Caco-2 (cell line): ENCODE measurements around the gene ST6GAL1. TPM values are rescaled to one million over a fixed set of nuclear protein-coding genes. Genes with fewer than 3 reads are reported as not detected.

ENCODE experiments used
- BruUV-seq: library from RNA; stranded (reverse); fragments of 400-500 nt; replicated peaks from 2 replicates; lab custom pipeline; 2021; lab: Mats Ljungman, UMichigan
- CTCF ChIA-PET: fragments of 300-600 bp; sonication (Branson Sonifier 250); formaldehyde crosslinking; loops from one replicate; lab custom pipeline; 2022; ENCODE audit warnings: antibody characterized with exemption; lab: Charles Lee
- POLR2A ChIA-PET: fragments of 300-600 bp; sonication (Branson Sonifier 250); formaldehyde crosslinking; loops from one replicate; lab custom pipeline; 2022; ENCODE audit warnings: antibody characterized with exemption; lab: Charles Lee
- DNase-seq, 2 experiments: peaks; one replicate each; pipeline versions ENCODE4 v3.0.0 to v3.0.0-alpha.2; 2020 to 2022
- H3K27me3 ChIP-seq: replicated peaks from 2 replicates; pipeline ENCODE4 v1.6.0; 2011; ENCODE audit warnings: low read length; ENCODE audit not compliant: control insufficient read depth, insufficient read depth
- H3K36me3 ChIP-seq: 2 replicates; pipeline ENCODE4 v1.5.1; 2011; ENCODE audit warnings: low read length; ENCODE audit not compliant: control insufficient read depth, insufficient read depth
- H3K4me1 ChIP-seq: fragments of 250-450 bp; sonication (Bioruptor Pico); 2 replicates; pipeline ENCODE4 v1.5.1; 2020; ENCODE audit warnings: mild to moderate bottlenecking
- H3K4me3 ChIP-seq: 2 replicates; pipeline ENCODE4 v1.5.1; 2011; ENCODE audit warnings: low read depth, mild to moderate bottlenecking, control low read depth, low read length
- H3K9me3 ChIP-seq: fragments of 250-450 bp; sonication (Bioruptor Pico); 2 replicates; pipeline ENCODE4 v1.5.1; 2020; ENCODE audit warnings: mild to moderate bottlenecking, moderate library complexity
- H3K27ac Mint-ChIP-seq: one replicate; pipeline ENCODE4 v1.8.0; 2022; ENCODE audit warnings: mixed read lengths; ENCODE audit not compliant: unreplicated experiment
- H3K27me3 Mint-ChIP-seq: one replicate; pipeline ENCODE4 v1.8.0; 2022; ENCODE audit warnings: mixed read lengths; ENCODE audit not compliant: insufficient read depth, unreplicated experiment
- H3K36me3 Mint-ChIP-seq: one replicate; pipeline ENCODE4 v1.8.0; 2022; ENCODE audit warnings: mild to moderate bottlenecking, mixed read lengths; ENCODE audit not compliant: insufficient read depth, unreplicated experiment
- H3K4me1 Mint-ChIP-seq: one replicate; pipeline ENCODE4 v1.8.0; 2022; ENCODE audit warnings: low read depth, mixed read lengths; ENCODE audit not compliant: unreplicated experiment
- H3K4me3 Mint-ChIP-seq: one replicate; pipeline ENCODE4 v1.8.0; 2022; ENCODE audit warnings: mild to moderate bottlenecking, moderate library complexity, mixed read lengths; ENCODE audit not compliant: unreplicated experiment
- H3K9me3 Mint-ChIP-seq: one replicate; pipeline ENCODE4 v1.8.0; 2022; ENCODE audit warnings: mixed read lengths; ENCODE audit not compliant: unreplicated experiment
- CTCF ChIP-seq, 2 experiments: fragments of 200-600 bp in 1 of 2; IDR thresholded peaks; 1 replicate in 1 of 2; 2 replicates in 1 of 2; pipeline versions ENCODE4 v1.5.1 to v1.8.0; 2011 to 2022; ENCODE audit warnings: antibody characterized with exemption in 1 of 2, control low read depth in 1 of 2, inconsistent platforms in 1 of 2, low read depth in 1 of 2, low read length in 1 of 2, mild to moderate bottlenecking in 1 of 2, moderate library complexity in 1 of 2; ENCODE audit not compliant: insufficient read depth in 1 of 2, severe bottlenecking in 1 of 2, unreplicated experiment in 1 of 2
- intact Hi-C: fragments of 100-400 bp; cut with micrococcal nuclease; formaldehyde crosslinking; loops from one replicate; pipeline ENCODE4 v1.10.0; 2022; ENCODE audit not compliant: unreplicated experiment
- total RNA-seq: library from RNA; stranded (reverse); gene quantifications from 2 replicates; pipeline ENCODE4 v1.2.3, GENCODE V29; 2022

Gene ST6GAL1
- total RNA-seq, 1 experiment from 2014 or later = 34.6 TPM

DNA sequence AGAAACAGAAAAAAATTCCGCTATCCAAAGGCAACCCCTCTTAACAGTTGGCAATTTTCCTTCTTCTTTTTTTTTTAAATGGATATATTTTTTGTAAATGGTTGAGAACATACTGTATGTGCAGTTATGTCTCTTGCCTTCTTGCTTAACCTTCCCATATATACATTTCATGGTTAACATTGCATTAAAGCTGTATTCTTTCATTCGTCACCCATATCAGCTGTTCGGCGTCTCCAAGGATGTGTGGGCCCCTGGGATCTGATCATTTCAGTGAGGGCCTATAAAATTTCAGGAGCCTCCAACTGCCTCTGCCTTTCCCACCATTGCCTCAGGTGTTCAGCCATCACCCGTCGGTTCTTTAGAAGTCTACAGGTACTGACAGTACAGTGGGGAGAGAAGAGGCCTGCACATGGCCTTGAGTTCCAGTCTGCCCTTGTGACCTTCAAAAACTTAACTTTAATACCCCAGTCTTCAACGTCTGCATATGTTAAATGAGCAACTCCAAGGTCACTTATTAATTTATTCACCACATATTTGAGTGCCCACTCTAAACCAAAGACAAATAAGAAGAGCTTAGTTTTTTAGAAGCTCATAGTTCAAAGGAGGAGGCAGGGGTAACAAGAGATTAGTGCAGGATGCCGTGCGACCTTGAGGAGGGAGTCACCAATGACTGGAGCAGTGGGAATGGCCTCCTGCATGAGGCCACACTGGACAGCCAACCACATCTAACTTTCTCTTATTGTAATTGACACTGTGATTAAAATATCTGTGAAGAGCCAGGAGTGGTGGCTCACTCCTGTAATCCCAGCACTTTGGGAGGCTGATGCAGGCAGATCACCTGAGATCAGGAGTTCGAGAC, 6.9 kb downstream of the ST6GAL1 start:
- H3K9me3 ChIP-seq = no peaks in the 10 kb centered on the region
- Mint-ChIP-seq H3K9me3 (no peaks in the 10 kb centered on the region), H3K4me3 (no peak overlapping the region), H3K27me3 (no peaks in the 10 kb centered on the region), H3K4me1 (peaks cover 5% of the 10 kb centered on the region), H3K36me3 (no peaks in the 10 kb centered on the region), H3K27ac (no peak overlapping the region)
- BruUV-seq = no TSS peak
- no peak overlapping the region for H3K4me3 ChIP-seq
- TF ChIP-seq CTCF (IDR thresholded peaks at IDR 0.05; ENCODE audit: insufficient read depth in 1 of 2, low read depth in 1 of 2, low read length in 1 of 2, severe bottlenecking in 1 of 2, unreplicated experiment in 1 of 2) = no peak
- H3K27me3 ChIP-seq = no peaks in the 10 kb centered on the region
- CTCF ChIA-PET = interaction anchor here (0.6 kb wide), 1 partner anchor 283 kb away, joined by 3 read pairs; no protein-coding TSS in a partner anchor
- intact Hi-C loops = no loop called here
- H3K4me1 ChIP-seq = no peaks in the 10 kb centered on the region
- no peak for DNase-seq
- POLR2A ChIA-PET = no interaction called here
- peaks cover 2% of the 10 kb centered on the region; the same call in 1 of the 2 replicates for H3K36me3 ChIP-seq

DNA sequence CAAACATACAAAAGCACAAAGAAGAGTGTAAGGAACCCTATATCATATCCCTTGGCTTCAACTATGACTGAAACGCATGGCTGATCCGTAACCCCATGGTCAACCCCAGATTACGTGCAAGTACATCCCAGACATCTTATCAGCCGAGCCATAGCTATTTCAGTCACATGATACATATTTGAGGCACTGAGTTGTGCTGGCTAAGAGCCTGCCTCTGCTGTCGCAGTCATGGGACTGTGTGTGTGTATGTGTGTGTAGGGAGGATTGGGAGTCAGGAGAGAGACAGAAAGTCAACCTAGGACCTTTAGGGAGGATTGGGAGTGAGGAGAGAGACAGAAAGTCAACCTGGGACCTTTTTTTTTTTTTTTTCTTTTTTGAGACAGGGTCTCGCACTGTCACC, 8.4 kb downstream of the ST6GAL1 start:
- Mint-ChIP-seq H3K4me3 (no peak overlapping the region), H3K9me3 (no peaks in the 10 kb centered on the region), H3K36me3 (no peaks in the 10 kb centered on the region), H3K27ac (no peak overlapping the region), H3K4me1 (no peaks in the 10 kb centered on the region), H3K27me3 (no peaks in the 10 kb centered on the region)
- H3K4me3 ChIP-seq = no peak overlapping the region
- peaks cover 2% of the 10 kb centered on the region; the same call in 1 of the 2 replicates for H3K36me3 ChIP-seq
- H3K4me1 ChIP-seq = no peaks in the 10 kb centered on the region
- no peak for TF ChIP-seq CTCF (IDR thresholded peaks at IDR 0.05; ENCODE audit: insufficient read depth in 1 of 2, low read depth in 1 of 2, low read length in 1 of 2, severe bottlenecking in 1 of 2, unreplicated experiment in 1 of 2)
- H3K9me3 ChIP-seq = no peaks in the 10 kb centered on the region
- no peaks in the 10 kb centered on the region for H3K27me3 ChIP-seq
- BruUV-seq = no TSS peak
- POLR2A ChIA-PET = no interaction called here
- CTCF ChIA-PET = interaction anchor here (0.7 kb wide), 2 partner anchors 90 kb away, joined by 3 to 4 read pairs; no protein-coding TSS in a partner anchor
- intact Hi-C loops = no loop called here
- DNase-seq = no peak

GRCh38 chr3:186939536-186939935, 9.2 kb downstream of the ST6GAL1 start:
- peaks cover 2% of the 10 kb centered on the region; the same call in 1 of the 2 replicates for H3K36me3 ChIP-seq
- BruUV-seq = no TSS peak
- no peak overlapping the region for H3K4me3 ChIP-seq
- H3K4me1 ChIP-seq = no peaks in the 10 kb centered on the region
- ChIA-PET CTCF (interaction anchor here (0.7 kb wide), 1 partner anchor 90 kb away, joined by 3 read pairs; no protein-coding TSS in a partner anchor), POLR2A (no interaction called here)
- H3K27me3 ChIP-seq = no peaks in the 10 kb centered on the region
- no peak for DNase-seq
- TF ChIP-seq CTCF (IDR thresholded peaks at IDR 0.05; ENCODE audit: insufficient read depth in 1 of 2, low read depth in 1 of 2, low read length in 1 of 2, severe bottlenecking in 1 of 2, unreplicated experiment in 1 of 2) = no peak
- intact Hi-C loops = no loop called here
- H3K4me3 Mint-ChIP-seq = no peak overlapping the region
- no peak overlapping the region for H3K27ac Mint-ChIP-seq
- H3K27me3 Mint-ChIP-seq = no peaks in the 10 kb centered on the region
- H3K9me3 ChIP-seq = no peaks in the 10 kb centered on the region
- no peaks in the 10 kb centered on the region for H3K4me1 Mint-ChIP-seq
- no peaks in the 10 kb centered on the region for H3K36me3 Mint-ChIP-seq
- H3K9me3 Mint-ChIP-seq = no peaks in the 10 kb centered on the region
